Neural progenitor cell (in vitro differentiated cells): Measurements from ENCODE around the gene MT1H.

ENCODE experiments used
- CTCF ChIP-seq: fragments of 200-600 bp; sonication (generic); IDR thresholded peaks from 2 replicates; pipeline ENCODE4 v1.5.1; 2017; ENCODE audit warnings: antibody characterized with exemption, mild to moderate bottlenecking
- EZH2phosphoT487 ChIP-seq: fragments of 200-600 bp; sonication (generic); IDR thresholded peaks from 2 replicates; pipeline ENCODE4 v1.6.1; 2017; ENCODE audit warnings: antibody characterized with exemption

- TF ChIP-seq EZH2phosphoT487: no peak
- no peak for TF ChIP-seq CTCF
Observed at GRCh38 chr16:56688762-56689161, 19.1 kb downstream of the MT1H start.
